HCT116 (cell line): ENCODE measurements around the gene PLXNB3. TPM values are rescaled to one million over a fixed set of nuclear protein-coding genes. Genes with fewer than 3 reads are reported as not detected.

Experiments
- ATAC-seq: fragments of 200-7000 bp; cut with Tn5 transposase; 2 replicates; pipeline ENCODE4 v1.9.1; 2020; ENCODE audit warnings: mild to moderate bottlenecking, moderate library complexity
- BruUV-seq: library from RNA; stranded (reverse); fragments of 400-500 nt; replicated peaks from 2 replicates; lab custom pipeline; 2021; lab: Mats Ljungman, UMichigan
- CTCF ChIA-PET: fragments of 300-600 bp; sonication (Branson Sonifier 250); formaldehyde crosslinking; loops from one replicate; lab custom pipeline; 2021; ENCODE audit warnings: antibody characterized with exemption; lab: Charles Lee
- POLR2A ChIA-PET: fragments of 300-600, 350-600 bp; sonication (Branson Sonifier 250); formaldehyde crosslinking; loops from one replicate; lab custom pipeline; 2021; ENCODE audit warnings: antibody characterized with exemption; lab: Charles Lee
- RAD21 ChIA-PET, 2 experiments: fragments of 300-600 bp; sonication (Branson Sonifier 250); formaldehyde crosslinking; loops; one replicate each; lab custom pipeline; 2023; ENCODE audit warnings: low total read pairs in 2 of 2; ENCODE audit not compliant: uncharacterized antibody in 2 of 2, unreplicated experiment in 2 of 2, low non-redundant PET in 1 of 2; lab: Charles Lee
- DNase-seq: peaks from one replicate; pipeline ENCODE4 v3.0.0-alpha.2; 2010; ENCODE audit warnings: low read depth, low spot score
- H2AFZ ChIP-seq: fragments of 200-600 bp; shearing (Covaris generic), sonication (generic); 2 replicates; pipeline ENCODE4 v1.6.1; 2017; ENCODE audit warnings: low read depth, mixed run types, mixed read lengths, antibody characterized with exemption, low read length; ENCODE audit not compliant: poor library complexity, severe bottlenecking
- H3K27ac ChIP-seq: 2 replicates; pipeline ENCODE4 v1.5.1; 2012; ENCODE audit warnings: low read depth, low read length
- H3K27me3 ChIP-seq: fragments of 200-600 bp; sonication (generic); 2 replicates; pipeline ENCODE4 v1.6.1; 2016; ENCODE audit warnings: mixed run types, low read length, mixed read lengths; ENCODE audit not compliant: insufficient read depth
- H3K36me3 ChIP-seq, 2 experiments: fragments of 200-500 bp in 1 of 2; fragments of 200-600 bp in 1 of 2; sonication (Bioruptor generic) in 1 of 2; sonication (generic) in 1 of 2; 2 replicates each; pipeline versions ENCODE4 v1.5.1 to v1.6.1; 2014 to 2016; ENCODE audit warnings: low read length in 2 of 2, inconsistent platforms in 1 of 2, mixed read lengths in 1 of 2, mixed run types in 1 of 2; ENCODE audit not compliant: insufficient read depth in 2 of 2, control insufficient read depth in 1 of 2
- H3K4me1 ChIP-seq, 2 experiments: fragments of 200-600 bp in 1 of 2; sonication (generic) in 1 of 2; 2 replicates each; pipeline versions ENCODE4 v1.5.1 to v1.6.1; 2012 to 2017; ENCODE audit warnings: low read length in 2 of 2, inconsistent platforms in 1 of 2, mild to moderate bottlenecking in 1 of 2, mixed read lengths in 1 of 2, mixed run types in 1 of 2, moderate library complexity in 1 of 2; ENCODE audit not compliant: insufficient read depth in 2 of 2, control insufficient read depth in 1 of 2
- H3K4me2 ChIP-seq: fragments of 200-600 bp; sonication (generic); 2 replicates; pipeline ENCODE4 v1.6.1; 2017; ENCODE audit warnings: mixed run types, low read length, mixed read lengths
- H3K4me3 ChIP-seq, 2 experiments: fragments of 200-600 bp in 1 of 2; sonication (generic) in 1 of 2; replicated peaks in 1 of 2; 2 replicates each; pipeline ENCODE4 v1.5.1; 2011 to 2016; ENCODE audit warnings: low read length in 2 of 2, control low read depth in 1 of 2, low read depth in 1 of 2, mild to moderate bottlenecking in 1 of 2, mixed read lengths in 1 of 2, mixed run types in 1 of 2
- H3K79me2 ChIP-seq: fragments of 200-600 bp; sonication (generic); 2 replicates; pipeline ENCODE4 v1.6.1; 2017; ENCODE audit warnings: mild to moderate bottlenecking, mixed run types, low read length, moderate library complexity, mixed read lengths; ENCODE audit not compliant: insufficient read depth
- H3K9ac ChIP-seq: fragments of 200-600 bp; sonication (generic); 2 replicates; pipeline ENCODE4 v1.6.1; 2016; ENCODE audit warnings: low read length, mixed read lengths
- H3K9me2 ChIP-seq: fragments of 200-600 bp; sonication (generic), shearing (Covaris generic); 2 replicates; pipeline ENCODE4 v1.6.1; 2017; ENCODE audit warnings: mixed run types, mild to moderate bottlenecking, moderate library complexity; ENCODE audit not compliant: insufficient read depth
- H3K9me3 ChIP-seq, 2 experiments: fragments of 200-500 bp in 1 of 2; fragments of 200-600 bp in 1 of 2; sonication (Bioruptor generic) in 1 of 2; sonication (generic) in 1 of 2; 2 replicates each; pipeline ENCODE4 v1.6.1; 2014 to 2017; ENCODE audit warnings: low read length in 2 of 2, mixed read lengths in 2 of 2, inconsistent platforms in 1 of 2, low read depth in 1 of 2, mild to moderate bottlenecking in 1 of 2, mixed run types in 1 of 2, moderate library complexity in 1 of 2; ENCODE audit not compliant: control insufficient read depth in 1 of 2, insufficient read depth in 1 of 2
- H4K20me1 ChIP-seq: fragments of 200-600 bp; sonication (generic), shearing (Covaris generic); 2 replicates; pipeline ENCODE4 v1.6.1; 2017; ENCODE audit warnings: mixed run types, mild to moderate bottlenecking, moderate library complexity; ENCODE audit not compliant: insufficient read depth
- CEBPB ChIP-seq: IDR thresholded peaks from 2 replicates; pipeline ENCODE4 v1.6.1; 2012; ENCODE audit warnings: low read depth
- EGR1 ChIP-seq: IDR thresholded peaks from 2 replicates; pipeline ENCODE4 v1.6.1; 2012; ENCODE audit warnings: low read depth
- EZH2 ChIP-seq: fragments of 200-600 bp; sonication (generic); IDR thresholded peaks from 2 replicates; pipeline ENCODE4 v1.6.1; 2017; ENCODE audit warnings: antibody characterized with exemption, mixed run types
- JUND ChIP-seq: IDR thresholded peaks from 2 replicates; pipeline ENCODE4 v1.6.1; 2012
- REST ChIP-seq: IDR thresholded peaks from 2 replicates; pipeline ENCODE4 v1.6.1; 2012; ENCODE audit warnings: low read depth
- SIN3A ChIP-seq: IDR thresholded peaks from 2 replicates; pipeline ENCODE4 v1.6.1; 2012; ENCODE audit warnings: low read depth
- SRF ChIP-seq: IDR thresholded peaks from 2 replicates; pipeline ENCODE4 v1.6.1; 2012; ENCODE audit warnings: low read depth
- ZNF274 ChIP-seq: fragments of 200-500 bp; sonication (Bioruptor generic); IDR thresholded peaks from 2 replicates; pipeline ENCODE4 v1.6.1; 2014; ENCODE audit warnings: mild to moderate bottlenecking, low read depth, low read length, inconsistent platforms
- intact Hi-C: fragments of 100-400 bp; cut with micrococcal nuclease; formaldehyde crosslinking; loops from 2 replicates; pipeline ENCODE4 v1.10.0; 2022
- total RNA-seq: library from RNA; stranded (reverse); gene quantifications from one replicate; pipeline ENCODE4 v1.2.1, GENCODE V29; 2021; ENCODE audit not compliant: unreplicated experiment

Gene PLXNB3
- total RNA-seq, 1 experiment from 2014 or later: 4.8 TPM

- TF ChIP-seq REST: no peak
- no peak for TF ChIP-seq CEBPB
- no peak for TF ChIP-seq JUND
- no peak for TF ChIP-seq SRF
Observed at GRCh38 chrX:153719238-153719637, 44.8 kb upstream of the PLXNB3 start (continued).

DNA sequence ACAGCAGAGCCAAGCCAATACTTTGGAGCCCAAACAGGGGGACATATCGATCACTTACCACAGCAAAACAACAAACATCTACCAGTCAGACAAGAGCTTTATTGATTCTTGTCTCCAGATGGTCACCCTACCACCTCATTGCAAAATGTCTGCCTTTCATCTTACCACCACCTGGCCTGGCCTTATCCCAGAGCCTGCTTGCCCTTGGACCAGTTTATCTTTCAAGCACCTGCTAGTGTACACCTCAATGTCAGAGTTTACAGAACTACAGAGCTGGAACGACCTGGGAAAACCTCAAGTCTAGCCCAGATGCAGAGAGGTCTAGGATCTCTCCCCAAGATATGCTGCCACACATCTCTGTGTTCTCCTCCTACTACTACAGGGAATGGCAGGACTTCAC, 44.3 kb upstream of the PLXNB3 start:
- ChIA-PET RAD21 (no interaction called here), CTCF (no interaction called here), POLR2A (no interaction called here)
- Histone ChIP-seq H3K4me1 (peaks cover 7 to 11% of the 10 kb centered on the region in 2 experiments; a peak in 2 of 4 replicates), H3K79me2 (peaks cover 59% of the 10 kb centered on the region), H3K9me2 (no peaks in the 10 kb centered on the region), H3K4me2 (no peak overlapping the region), H3K36me3 (peaks cover 25 to 30% of the 10 kb centered on the region in 2 experiments; a peak in 3 of 4 replicates), H3K9ac (no peak overlapping the region), H2AFZ (no peak overlapping the region), H4K20me1 (no peaks in the 10 kb centered on the region), H3K27ac (no peak overlapping the region), H3K27me3 (no peaks in the 10 kb centered on the region), H3K4me3 (no peak overlapping the region), H3K9me3 (no peaks in the 10 kb centered on the region)
- intact Hi-C loops: no loop called here
- TF ChIP-seq SRF: no peak
- TF ChIP-seq ZNF274: no peak
- TF ChIP-seq SIN3A: no peak
- no peak for TF ChIP-seq EGR1
- TF ChIP-seq REST: no peak
- TF ChIP-seq EZH2: no peak
- no peak for DNase-seq
- BruUV-seq: no TSS peak
- no peak for ATAC-seq
